Transverse colon (tissue), 3 donors: ENCODE data around the gene GMCL1.

Source experiments
- EP300 ChIP-seq: sonication (generic); formaldehyde crosslinking; IDR thresholded peaks from one replicate; pipeline ENCODE4 v1.6.1; 2017; ENCODE audit warnings: antibody characterized with exemption, low read depth
- TF ChIP-seq, protein P1 (sequence below), 5 experiments: fragments of 200-600 bp in 3 of 5; fragments of 450-650 bp in 2 of 5; sonication (generic) in 3 of 5; IDR thresholded peaks; 1 replicate in 2 of 5; 2 replicates in 3 of 5; pipeline ENCODE4 v1.5.1; 2016 to 2017; ENCODE audit warnings: antibody characterized with exemption in 5 of 5, inconsistent platforms in 3 of 5, mild to moderate bottlenecking in 2 of 5, moderate library complexity in 1 of 5

DNA sequence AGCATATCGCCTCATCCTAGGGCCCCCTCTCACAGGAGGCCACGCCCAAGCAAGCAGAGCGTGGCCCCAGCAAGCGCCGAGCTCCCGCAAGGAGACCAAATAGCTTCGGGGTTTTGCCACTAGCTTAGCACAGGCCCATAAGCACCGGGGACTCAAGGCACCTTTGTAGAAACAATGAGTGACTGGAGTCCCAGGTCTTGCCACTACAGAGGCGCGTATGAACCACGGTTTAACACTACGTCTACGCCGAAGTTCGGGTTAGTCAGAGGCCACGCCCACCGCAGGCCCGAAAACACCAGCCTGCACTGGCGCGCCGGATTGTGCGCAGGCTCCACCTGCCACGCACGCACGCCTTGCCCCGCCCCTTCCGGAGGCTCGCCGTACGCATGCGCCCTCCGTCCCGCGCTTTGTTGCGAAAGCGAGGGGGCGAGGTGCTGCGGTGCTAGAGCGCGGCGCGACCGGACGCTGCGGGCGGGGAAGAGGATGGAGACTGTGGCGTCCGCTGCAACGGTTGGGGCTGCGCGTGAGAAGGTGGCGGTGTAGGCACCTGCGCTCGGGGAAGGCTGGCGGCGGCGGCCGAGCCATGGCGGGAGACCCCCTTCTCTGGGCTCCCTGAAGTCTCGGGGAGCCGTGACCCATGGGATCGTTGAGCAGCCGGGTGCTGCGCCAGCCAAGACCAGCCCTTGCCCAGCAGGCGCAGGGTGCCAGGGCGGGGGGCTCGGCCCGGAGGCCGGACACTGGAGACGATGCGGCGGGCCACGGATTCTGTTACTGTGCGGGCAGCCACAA lies at the start of gene GMCL1:
- TF ChIP-seq, protein P1, sequence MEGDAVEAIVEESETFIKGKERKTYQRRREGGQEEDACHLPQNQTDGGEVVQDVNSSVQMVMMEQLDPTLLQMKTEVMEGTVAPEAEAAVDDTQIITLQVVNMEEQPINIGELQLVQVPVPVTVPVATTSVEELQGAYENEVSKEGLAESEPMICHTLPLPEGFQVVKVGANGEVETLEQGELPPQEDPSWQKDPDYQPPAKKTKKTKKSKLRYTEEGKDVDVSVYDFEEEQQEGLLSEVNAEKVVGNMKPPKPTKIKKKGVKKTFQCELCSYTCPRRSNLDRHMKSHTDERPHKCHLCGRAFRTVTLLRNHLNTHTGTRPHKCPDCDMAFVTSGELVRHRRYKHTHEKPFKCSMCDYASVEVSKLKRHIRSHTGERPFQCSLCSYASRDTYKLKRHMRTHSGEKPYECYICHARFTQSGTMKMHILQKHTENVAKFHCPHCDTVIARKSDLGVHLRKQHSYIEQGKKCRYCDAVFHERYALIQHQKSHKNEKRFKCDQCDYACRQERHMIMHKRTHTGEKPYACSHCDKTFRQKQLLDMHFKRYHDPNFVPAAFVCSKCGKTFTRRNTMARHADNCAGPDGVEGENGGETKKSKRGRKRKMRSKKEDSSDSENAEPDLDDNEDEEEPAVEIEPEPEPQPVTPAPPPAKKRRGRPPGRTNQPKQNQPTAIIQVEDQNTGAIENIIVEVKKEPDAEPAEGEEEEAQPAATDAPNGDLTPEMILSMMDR (IDR thresholded peaks at IDR 0.05), result peak in 1 of 5 experiments; percentile 27
- no peak for TF ChIP-seq EP300
